HEK293T (cell line): Measurements from ENCODE around the gene HSDL1.

ENCODE experiments used
- BHLHE40 ChIP-seq: fragments of 450-650 bp; IDR thresholded peaks from 2 replicates; pipeline ENCODE4 v1.6.1; 2016; ENCODE audit warnings: mild to moderate bottlenecking, moderate library complexity, borderline replicate concordance
- FOXA1 ChIP-seq: fragments of 450-650 bp; IDR thresholded peaks from 2 replicates; pipeline ENCODE4 v1.6.1; 2016; ENCODE audit warnings: mild to moderate bottlenecking
- FOXM1 ChIP-seq: fragments of 450-650 bp; IDR thresholded peaks from 2 replicates; pipeline ENCODE4 v1.6.1; 2017; ENCODE audit warnings: mild to moderate bottlenecking, borderline replicate concordance
- LEF1 ChIP-seq: fragments of 450-650 bp; IDR thresholded peaks from 2 replicates; pipeline ENCODE4 v1.6.1; 2017; ENCODE audit warnings: mild to moderate bottlenecking, borderline replicate concordance
- TARDBP ChIP-seq: fragments of 450-650 bp; IDR thresholded peaks from 2 replicates; pipeline ENCODE4 v1.6.1; 2016
- TF ChIP-seq, protein P1 (sequence below): fragments of 450-650 bp; IDR thresholded peaks from 2 replicates; pipeline ENCODE4 v1.6.1; 2016

GRCh38 chr16:84159007-84159406, 14.0 kb upstream of the HSDL1 start:
- TF ChIP-seq, protein P1, sequence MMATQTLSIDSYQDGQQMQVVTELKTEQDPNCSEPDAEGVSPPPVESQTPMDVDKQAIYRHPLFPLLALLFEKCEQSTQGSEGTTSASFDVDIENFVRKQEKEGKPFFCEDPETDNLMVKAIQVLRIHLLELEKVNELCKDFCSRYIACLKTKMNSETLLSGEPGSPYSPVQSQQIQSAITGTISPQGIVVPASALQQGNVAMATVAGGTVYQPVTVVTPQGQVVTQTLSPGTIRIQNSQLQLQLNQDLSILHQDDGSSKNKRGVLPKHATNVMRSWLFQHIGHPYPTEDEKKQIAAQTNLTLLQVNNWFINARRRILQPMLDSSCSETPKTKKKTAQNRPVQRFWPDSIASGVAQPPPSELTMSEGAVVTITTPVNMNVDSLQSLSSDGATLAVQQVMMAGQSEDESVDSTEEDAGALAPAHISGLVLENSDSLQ: no peak
- TF ChIP-seq FOXA1 (no peak), TARDBP (no peak), BHLHE40 (no peak), FOXM1 (no peak), LEF1 (no peak)
